Prostate gland (tissue), 2 donors: ENCODE measurements around the gene TPD52L1.

Experiments used
- CTCF ChIP-seq, 4 experiments: fragments of 200-600 bp in 2 of 4; fragments of 450-650 bp in 2 of 4; sonication (generic) in 2 of 4; IDR thresholded peaks; 1 replicate in 3 of 4; 2 replicates in 1 of 4; pipeline ENCODE4 v1.5.1; 2016 to 2019; ENCODE audit warnings: antibody characterized with exemption in 4 of 4, mild to moderate bottlenecking in 2 of 4, moderate library complexity in 2 of 4
- POLR2A ChIP-seq: fragments of 450-650 bp; IDR thresholded peaks from one replicate; pipeline ENCODE4 v1.6.1; 2016; ENCODE audit warnings: antibody characterized with exemption, mild to moderate bottlenecking

- TF ChIP-seq CTCF (IDR thresholded peaks at IDR 0.05) (no peak), POLR2A (no peak)
Observed at GRCh38 chr6:125211352-125211751, 57.8 kb downstream of the TPD52L1 start.
